Measurements from ENCODE around the gene SF3A2.
A peak's percentile ranks its signal among the peaks of the same experiment; 100 is the strongest.

Gene SF3A2

GRCh38 chr19:2236314-2237050 lies at the start of gene SF3A2, which contains the start of gene PLEKHJ1:
SF3A2 (plus strand) TSS chr19:2236824; CDS start chr19:2243419, 6,595 bp downstream.
PLEKHJ1 (minus strand) TSS chr19:2236329; CDS start chr19:2236248, 81 bp downstream.
- TF ChIP-seq CTCF (conservative IDR thresholded peaks at IDR 0.05), result peak; percentile 100
- no peak; the same call in 1 of the 2 replicates for TF ChIP-seq ZFX (IDR thresholded peaks at IDR 0.05)
- peak within 1 kb of the TSS; percentile 95 for H3K27ac ChIP-seq

- H3K27ac ChIP-seq, result peak overlapping the region; percentile 62; the same call in 1 of the 2 replicates
- TF ChIP-seq ZFX (IDR thresholded peaks at IDR 0.05), result no peak
- no peak for TF ChIP-seq CTCF (conservative IDR thresholded peaks at IDR 0.05)
Measured at GRCh38 chr19:2187159-2187558, 49.5 kb upstream of the SF3A2 start.

GRCh38 chr19:2188708-2189385 lies 47.8 kb upstream of the SF3A2 start:
- no peak overlapping the region for H3K27ac ChIP-seq
- TF ChIP-seq ZFX (IDR thresholded peaks at IDR 0.05), result no peak
- TF ChIP-seq CTCF (conservative IDR thresholded peaks at IDR 0.05), result no peak

- TF ChIP-seq ZFX (IDR thresholded peaks at IDR 0.05) (no peak), CTCF (conservative IDR thresholded peaks at IDR 0.05) (no peak)
- no peak overlapping the region for H3K27ac ChIP-seq
Measured at GRCh38 chr19:2189880-2190279, 46.7 kb upstream of the SF3A2 start.

GRCh38 chr19:2190848-2191455 lies 45.7 kb upstream of the SF3A2 start:
- TF ChIP-seq ZFX (IDR thresholded peaks at IDR 0.05), result no peak
- no peak for TF ChIP-seq CTCF (conservative IDR thresholded peaks at IDR 0.05)
- H3K27ac ChIP-seq, result no peak overlapping the region

- H3K27ac ChIP-seq, result no peak overlapping the region
- TF ChIP-seq ZFX (IDR thresholded peaks at IDR 0.05) (no peak), CTCF (conservative IDR thresholded peaks at IDR 0.05) (no peak)
Measured at GRCh38 chr19:2191456-2192310, 44.9 kb upstream of the SF3A2 start.

Data from C4-2B (cell line).